ENCODE measurements around the gene TANGO6. TPM values are rescaled to one million over a fixed set of nuclear protein-coding genes. Genes with fewer than 3 reads are reported as not detected.

TANGO6 gene
- total and polyA plus RNA-seq, 2 donors from 2014 or later, result 4.5 to 20.6 TPM

DNA sequence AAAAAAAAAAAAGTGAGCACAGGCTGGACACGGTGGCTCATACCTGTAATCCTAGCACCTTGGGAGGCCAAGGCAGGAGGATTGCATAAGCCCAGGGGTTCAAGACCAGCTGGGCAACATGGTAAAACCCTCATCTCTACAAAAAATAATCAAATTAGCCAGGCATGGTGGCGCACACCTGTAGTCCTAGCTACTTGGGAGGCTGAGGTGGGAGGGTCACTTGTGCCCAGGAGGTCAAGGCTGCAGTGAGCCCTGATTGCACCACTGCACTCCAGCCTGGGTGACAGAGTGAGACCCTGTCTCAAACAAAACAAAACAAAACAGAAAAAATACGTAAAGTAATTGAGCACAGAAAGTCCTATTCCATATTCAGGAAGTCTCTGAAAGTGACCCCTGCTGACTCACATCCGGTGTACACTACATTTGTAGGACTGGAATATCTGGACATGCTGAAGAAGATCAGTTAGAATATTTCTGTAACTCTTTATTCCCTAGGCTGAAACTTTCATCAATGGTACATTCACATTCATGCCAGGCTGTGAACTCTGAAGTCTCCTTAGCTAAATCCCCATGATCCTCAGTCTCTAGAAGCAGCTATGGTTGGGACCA lies 196.1 kb downstream of the TANGO6 start:
- TF ChIP-seq, protein P1, sequence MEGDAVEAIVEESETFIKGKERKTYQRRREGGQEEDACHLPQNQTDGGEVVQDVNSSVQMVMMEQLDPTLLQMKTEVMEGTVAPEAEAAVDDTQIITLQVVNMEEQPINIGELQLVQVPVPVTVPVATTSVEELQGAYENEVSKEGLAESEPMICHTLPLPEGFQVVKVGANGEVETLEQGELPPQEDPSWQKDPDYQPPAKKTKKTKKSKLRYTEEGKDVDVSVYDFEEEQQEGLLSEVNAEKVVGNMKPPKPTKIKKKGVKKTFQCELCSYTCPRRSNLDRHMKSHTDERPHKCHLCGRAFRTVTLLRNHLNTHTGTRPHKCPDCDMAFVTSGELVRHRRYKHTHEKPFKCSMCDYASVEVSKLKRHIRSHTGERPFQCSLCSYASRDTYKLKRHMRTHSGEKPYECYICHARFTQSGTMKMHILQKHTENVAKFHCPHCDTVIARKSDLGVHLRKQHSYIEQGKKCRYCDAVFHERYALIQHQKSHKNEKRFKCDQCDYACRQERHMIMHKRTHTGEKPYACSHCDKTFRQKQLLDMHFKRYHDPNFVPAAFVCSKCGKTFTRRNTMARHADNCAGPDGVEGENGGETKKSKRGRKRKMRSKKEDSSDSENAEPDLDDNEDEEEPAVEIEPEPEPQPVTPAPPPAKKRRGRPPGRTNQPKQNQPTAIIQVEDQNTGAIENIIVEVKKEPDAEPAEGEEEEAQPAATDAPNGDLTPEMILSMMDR (IDR thresholded peaks at IDR 0.05; ENCODE audit: borderline replicate concordance, extremely low read depth, insufficient read depth), result no peak
- Histone ChIP-seq H3K4me3 (ENCODE audit: low read length in 3 of 3) (no peak overlapping the region), H3K9ac (ENCODE audit: low read length in 3 of 3) (no peak overlapping the region), H3K36me3 (ENCODE audit: control insufficient read depth in 2 of 3, insufficient read depth in 3 of 3, low read length in 3 of 3) (peaks cover 0 to 9% (median 4%) of the 10 kb centered on the region in 3 donors), H3K27me3 (ENCODE audit: control insufficient read depth, insufficient read depth, low read length) (no peaks in the 10 kb centered on the region), H3K27ac (ENCODE audit: low read depth in 2 of 2, low read length in 2 of 2) (no peak overlapping the region), H3K9me3 (ENCODE audit: control insufficient read depth in 2 of 3, insufficient read depth in 1 of 3, low read length in 3 of 3) (no peaks in the 10 kb centered on the region), H3K4me1 (ENCODE audit: control insufficient read depth in 2 of 3, insufficient read depth in 2 of 3, low read depth in 1 of 3, low read length in 3 of 3) (no peaks in the 10 kb centered on the region)
- intact Hi-C loops (cut with DNase I), result no loop called here
- FAIRE-seq (no peak), DNase-seq (no peak)

DNA sequence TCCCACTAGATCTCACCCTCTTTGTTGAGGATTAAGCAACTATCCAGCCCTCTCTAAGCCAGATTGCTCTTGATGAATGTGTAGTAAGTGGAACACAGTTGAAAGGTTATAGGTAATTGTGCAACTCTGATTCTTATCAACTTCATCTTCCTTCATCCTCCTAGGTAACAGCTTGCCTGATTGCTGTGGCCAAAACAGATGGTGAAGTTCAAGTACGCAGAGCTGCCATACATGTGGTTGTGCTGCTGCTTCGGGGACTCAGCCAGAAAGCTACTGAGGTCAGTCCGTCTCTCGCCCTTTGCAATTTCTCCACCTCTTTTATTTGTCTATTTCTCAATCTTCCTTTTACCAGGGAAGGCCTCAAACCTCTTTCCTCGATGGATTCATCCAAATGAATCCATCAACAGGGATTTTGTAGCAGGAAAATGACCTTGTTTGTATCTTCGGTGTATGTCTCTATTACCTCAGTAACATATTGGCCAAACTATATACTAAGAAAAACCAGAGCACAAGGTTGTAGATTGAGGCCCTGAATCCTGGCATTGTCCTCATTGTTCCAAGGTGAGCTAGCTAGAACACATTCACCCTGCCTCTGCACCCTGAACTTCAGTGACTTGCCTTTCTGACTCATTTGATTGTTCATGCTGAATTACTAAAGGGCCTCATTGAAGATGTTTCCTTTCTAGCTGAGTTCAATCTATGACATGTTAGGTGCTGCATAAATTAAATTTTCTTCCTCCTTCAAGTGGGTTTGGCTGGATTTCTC lies 197.0 kb downstream of the TANGO6 start:
- Histone ChIP-seq H3K9me3 (ENCODE audit: control insufficient read depth in 2 of 3, insufficient read depth in 1 of 3, low read length in 3 of 3) (no peaks in the 10 kb centered on the region), H3K36me3 (ENCODE audit: control insufficient read depth in 2 of 3, insufficient read depth in 3 of 3, low read length in 3 of 3) (peaks cover 0 to 9% (median 4%) of the 10 kb centered on the region in 3 donors), H3K4me3 (ENCODE audit: low read length in 3 of 3) (no peak overlapping the region), H3K4me1 (ENCODE audit: control insufficient read depth in 2 of 3, insufficient read depth in 2 of 3, low read depth in 1 of 3, low read length in 3 of 3) (no peaks in the 10 kb centered on the region), H3K27ac (ENCODE audit: low read depth in 2 of 2, low read length in 2 of 2) (no peak overlapping the region), H3K9ac (ENCODE audit: low read length in 3 of 3) (no peak overlapping the region), H3K27me3 (ENCODE audit: control insufficient read depth, insufficient read depth, low read length) (no peaks in the 10 kb centered on the region)
- intact Hi-C loops (cut with DNase I), result no loop called here
- FAIRE-seq (no peak), DNase-seq (no peak)
- TF ChIP-seq, protein P1 (IDR thresholded peaks at IDR 0.05; ENCODE audit: borderline replicate concordance, extremely low read depth, insufficient read depth), result no peak

DNA sequence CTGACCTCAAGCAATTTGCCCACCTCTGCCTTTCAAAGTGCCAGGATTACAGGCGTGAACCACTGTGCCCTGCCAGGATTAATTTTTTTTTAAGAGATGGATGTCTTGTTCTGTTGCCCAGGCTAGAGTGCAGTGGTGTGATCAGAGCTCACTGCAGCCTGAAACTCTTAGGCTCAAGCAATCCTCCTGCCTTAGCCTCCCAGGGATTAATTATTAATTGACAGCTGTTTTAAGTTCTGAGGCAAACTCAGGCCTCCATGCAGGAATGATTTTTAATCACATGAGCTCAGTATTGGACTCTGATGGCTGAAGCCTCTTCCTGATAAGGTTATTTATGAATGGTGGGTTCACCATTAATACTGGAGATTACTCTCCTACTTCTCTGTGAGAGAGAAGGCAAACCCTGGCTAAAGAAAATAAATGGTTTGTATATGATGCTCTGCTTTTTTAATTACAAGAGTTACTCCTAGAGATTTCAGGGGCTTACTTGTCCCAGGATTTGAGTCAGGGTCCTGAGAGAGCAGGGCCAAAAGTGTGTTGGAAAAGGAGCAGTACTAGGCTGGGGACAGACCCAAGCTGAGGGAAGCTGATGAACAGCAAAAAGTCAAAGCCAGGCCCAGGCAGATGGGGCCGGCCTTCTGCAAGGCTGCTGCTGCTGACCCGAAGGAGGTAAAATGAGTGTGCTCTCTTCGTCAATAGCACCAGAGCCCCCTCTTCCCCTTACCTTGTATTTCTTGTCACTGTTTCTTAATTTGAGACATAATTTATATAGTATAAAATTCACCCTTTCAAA lies 205.2 kb downstream of the TANGO6 start:
- no peak for FAIRE-seq
- intact Hi-C loops (cut with DNase I), result no loop called here

More for the DNA sequence above, 205.2 kb downstream of the TANGO6 start:
- Histone ChIP-seq H3K27me3 (ENCODE audit: control insufficient read depth, insufficient read depth, low read length) (no peaks in the 10 kb centered on the region), H3K4me3 (ENCODE audit: low read length in 3 of 3) (no peak overlapping the region), H3K9ac (ENCODE audit: low read length in 3 of 3) (no peak overlapping the region), H3K27ac (ENCODE audit: low read depth in 2 of 2, low read length in 2 of 2) (no peak overlapping the region), H3K36me3 (ENCODE audit: control insufficient read depth in 2 of 3, insufficient read depth in 3 of 3, low read length in 3 of 3) (no peaks in the 10 kb centered on the region), H3K9me3 (ENCODE audit: control insufficient read depth in 2 of 3, insufficient read depth in 1 of 3, low read length in 3 of 3) (no peaks in the 10 kb centered on the region), H3K4me1 (ENCODE audit: control insufficient read depth in 2 of 3, insufficient read depth in 2 of 3, low read depth in 1 of 3, low read length in 3 of 3) (no peaks in the 10 kb centered on the region)
- TF ChIP-seq, protein P1 (IDR thresholded peaks at IDR 0.05; ENCODE audit: borderline replicate concordance, extremely low read depth, insufficient read depth), result no peak
- DNase-seq, result no peak
